GM10266 (cell line): ENCODE data around the gene YBX2.

Experiments
- DNase-seq: peaks from one replicate; pipeline ENCODE4 v3.0.0; 2012; ENCODE audit errors: extremely low spot score
- TF ChIP-seq, protein P1 (sequence below): IDR thresholded peaks from 2 replicates; pipeline ENCODE4 v1.5.1; 2012; ENCODE audit warnings: mild to moderate bottlenecking, low read depth; ENCODE audit not compliant: control insufficient read depth, insufficient read depth; ENCODE audit errors: missing control alignments

YBX2 gene

GRCh38 chr17:7279448-7279847 is 15.0 kb downstream of the YBX2 start:
- no peak for DNase-seq

GRCh38 chr17:7266784-7267183 is 27.7 kb downstream of the YBX2 start:
- no peak for DNase-seq
- TF ChIP-seq, protein P1, sequence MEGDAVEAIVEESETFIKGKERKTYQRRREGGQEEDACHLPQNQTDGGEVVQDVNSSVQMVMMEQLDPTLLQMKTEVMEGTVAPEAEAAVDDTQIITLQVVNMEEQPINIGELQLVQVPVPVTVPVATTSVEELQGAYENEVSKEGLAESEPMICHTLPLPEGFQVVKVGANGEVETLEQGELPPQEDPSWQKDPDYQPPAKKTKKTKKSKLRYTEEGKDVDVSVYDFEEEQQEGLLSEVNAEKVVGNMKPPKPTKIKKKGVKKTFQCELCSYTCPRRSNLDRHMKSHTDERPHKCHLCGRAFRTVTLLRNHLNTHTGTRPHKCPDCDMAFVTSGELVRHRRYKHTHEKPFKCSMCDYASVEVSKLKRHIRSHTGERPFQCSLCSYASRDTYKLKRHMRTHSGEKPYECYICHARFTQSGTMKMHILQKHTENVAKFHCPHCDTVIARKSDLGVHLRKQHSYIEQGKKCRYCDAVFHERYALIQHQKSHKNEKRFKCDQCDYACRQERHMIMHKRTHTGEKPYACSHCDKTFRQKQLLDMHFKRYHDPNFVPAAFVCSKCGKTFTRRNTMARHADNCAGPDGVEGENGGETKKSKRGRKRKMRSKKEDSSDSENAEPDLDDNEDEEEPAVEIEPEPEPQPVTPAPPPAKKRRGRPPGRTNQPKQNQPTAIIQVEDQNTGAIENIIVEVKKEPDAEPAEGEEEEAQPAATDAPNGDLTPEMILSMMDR: no peak

More at GRCh38 chr17:7279448-7279847, 15.0 kb downstream of the YBX2 start:
- TF ChIP-seq, protein P1: no peak

- DNase-seq: no peak
- TF ChIP-seq, protein P1: no peak
Observed at GRCh38 chr17:7263801-7264078, 30.7 kb downstream of the YBX2 start.

DNA sequence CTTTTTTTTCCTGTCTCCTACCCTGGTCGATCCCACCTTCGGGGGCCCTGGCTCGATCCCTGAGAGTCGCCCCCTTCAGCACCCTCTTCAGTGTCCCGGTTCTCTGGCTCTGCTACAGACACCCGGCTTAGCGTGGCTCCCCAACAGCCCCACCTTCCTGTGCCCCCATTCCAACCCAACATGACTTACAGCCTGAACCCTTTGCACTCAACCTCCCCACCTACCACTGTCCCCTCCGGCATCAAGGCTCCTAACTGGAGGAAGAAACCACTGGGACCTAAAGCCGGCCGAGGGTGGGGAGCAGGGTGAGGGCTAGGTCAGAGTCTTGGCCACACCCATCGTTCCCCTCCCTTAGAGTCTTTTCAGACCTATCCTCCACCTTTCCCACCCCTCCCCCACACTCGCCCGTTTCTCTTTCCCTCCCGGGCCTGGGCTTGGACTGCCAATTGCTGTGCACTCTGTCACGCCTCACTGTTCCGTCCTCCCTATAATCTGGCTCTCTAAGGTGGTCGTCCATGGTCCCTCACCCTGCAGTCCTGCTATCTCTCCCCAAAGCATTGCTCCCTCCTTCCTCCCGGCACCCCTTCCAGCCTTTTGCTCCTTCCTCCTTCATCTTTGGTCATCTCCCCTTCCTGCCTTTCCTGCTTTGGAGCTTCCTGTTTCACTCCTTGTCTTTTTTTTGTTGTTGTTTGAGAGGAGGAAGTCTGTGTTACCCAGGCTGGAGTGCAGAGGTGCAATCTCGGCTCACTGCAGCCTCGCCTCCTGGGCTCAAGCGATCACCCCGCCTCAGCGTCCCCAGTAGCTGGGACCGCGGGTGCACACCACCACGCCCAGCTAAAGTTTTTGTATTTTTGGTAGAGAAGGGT is 31.3 kb downstream of the YBX2 start:
- no peak for DNase-seq

DNA sequence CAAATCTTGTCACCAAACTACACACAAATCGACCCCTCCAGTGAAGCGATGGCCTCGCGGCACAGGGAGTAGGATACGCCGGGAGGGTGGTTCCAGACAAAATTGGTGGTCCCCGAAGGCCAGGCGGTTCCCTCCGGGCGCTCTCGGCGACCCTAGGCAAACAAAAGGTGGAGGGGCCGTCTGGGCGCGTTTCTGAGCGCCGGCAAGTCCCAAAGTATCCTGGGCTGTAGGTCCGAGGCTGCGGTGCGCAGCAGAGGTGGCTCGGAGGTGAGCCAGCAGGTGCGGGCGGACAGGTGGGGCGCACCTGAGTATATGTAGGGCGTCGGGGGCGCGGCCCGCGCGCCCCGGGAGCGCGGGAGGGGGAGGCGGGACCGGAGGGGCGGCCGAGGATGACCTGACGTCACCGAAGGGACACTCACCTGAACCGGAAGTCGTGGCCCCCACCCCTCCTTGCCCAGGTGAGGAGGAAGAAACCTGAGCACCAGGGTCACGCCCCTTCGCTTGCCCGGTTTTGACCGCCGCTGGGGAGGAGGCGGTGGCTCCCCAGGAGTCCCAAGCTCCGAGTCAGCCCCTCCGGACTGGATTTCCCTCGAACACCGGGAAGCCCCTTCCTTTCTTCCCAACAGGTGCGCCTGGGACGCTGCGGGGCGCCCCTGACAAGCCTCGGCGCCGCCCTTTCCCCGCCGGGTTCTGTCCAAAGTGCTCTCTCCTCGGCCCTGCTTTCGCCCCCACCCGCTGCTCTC is 32.1 kb downstream of the YBX2 start, which contains the start of gene CLDN7:
TSS of gene CLDN7 (minus strand) at position 287 of the 743 bp plus-strand sequence. CDS start 435 bp downstream, outside the sequence.
- TF ChIP-seq, protein P1: no peak
- DNase-seq: no peak

More for the DNA sequence above, 31.3 kb downstream of the YBX2 start:
- TF ChIP-seq, protein P1: no peak

DNA sequence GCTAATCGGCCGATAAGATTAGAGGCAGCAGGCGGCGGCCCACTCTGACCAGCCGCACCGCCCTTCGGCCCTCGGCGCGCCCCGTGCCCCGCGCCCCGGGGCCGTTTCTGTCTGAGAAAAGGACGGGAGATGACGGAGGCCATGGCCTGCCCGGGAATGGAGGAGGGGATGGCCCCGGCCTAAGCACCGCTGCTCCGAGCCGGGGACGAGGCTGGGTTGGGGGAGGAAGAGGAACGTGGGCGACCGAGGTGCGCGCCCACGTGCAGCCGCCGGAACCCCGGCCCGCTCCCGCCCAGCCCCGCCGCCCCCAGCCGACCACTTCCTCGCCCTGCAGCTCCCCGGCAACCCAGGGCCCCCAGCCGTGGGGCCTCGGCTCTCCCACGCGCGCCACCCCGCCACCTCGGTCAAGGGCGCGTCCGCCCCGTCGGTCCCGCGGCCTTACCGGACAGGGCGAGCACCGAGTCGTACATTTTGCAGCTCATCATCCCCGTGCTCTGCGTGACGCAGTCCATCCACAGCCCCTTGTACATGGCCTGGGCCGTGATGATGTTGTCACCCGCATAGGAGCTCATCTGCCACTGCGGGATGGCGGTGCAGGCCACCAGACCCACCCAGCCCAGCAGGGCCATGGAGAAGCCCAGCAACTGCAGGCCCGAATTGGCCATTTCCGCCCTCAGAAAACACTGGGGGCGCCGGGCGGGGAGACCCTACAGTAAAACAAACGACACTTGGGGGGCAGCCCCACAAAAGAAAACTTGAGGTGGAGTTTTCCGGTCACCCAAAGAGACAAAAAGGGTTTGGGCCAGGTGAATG is 32.9 kb downstream of the YBX2 start:
- TF ChIP-seq, protein P1: no peak
- peak; percentile 73 for DNase-seq
